ENCODE measurements around the gene CC2D2A. TPM values are rescaled to one million over a fixed set of nuclear protein-coding genes. Genes with fewer than 3 reads are reported as not detected.

The CC2D2A gene
- total and polyA plus RNA-seq, 9 of the 15 experiments (the other 6 are each of a cell fraction or from before 2014, with no cell fraction given) = 0.36 to 2.5 (median 1.6) TPM

DNA sequence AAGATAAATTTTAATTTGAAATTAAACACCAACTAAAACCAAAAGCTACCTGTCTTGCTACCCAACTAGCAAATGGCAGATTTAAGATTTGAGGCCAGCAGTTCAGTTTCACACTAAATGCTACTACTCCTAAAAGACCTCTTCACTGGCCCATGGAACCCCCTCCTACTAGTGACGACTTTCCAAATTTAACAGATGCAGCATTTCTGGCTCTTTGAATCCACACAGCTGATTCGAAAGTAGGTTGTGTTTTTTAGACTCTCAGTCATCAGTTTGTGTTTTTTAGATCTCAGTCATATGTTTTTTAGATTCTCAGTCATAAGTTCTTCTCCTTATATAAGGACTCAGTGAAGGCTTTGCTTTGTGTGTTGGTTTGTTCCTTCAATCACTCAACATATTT is 11.1 kb upstream of the CC2D2A start (continued):
- no peak for TF ChIP-seq NONO (IDR thresholded peaks at IDR 0.05; ENCODE audit: low read depth in 2 of 2, low read length in 1 of 2)
- TF ChIP-seq TFE3 (CRISPR knock-in tag; IDR thresholded peaks at IDR 0.05) = no peak
- TF ChIP-seq STAT5B (CRISPR knock-in tag; IDR thresholded peaks at IDR 0.05) = no peak

- no peak for ATAC-seq
- H3K36me3 ChIP-seq (ENCODE audit: control insufficient read depth, insufficient read depth, low read length) = no peaks in the 10 kb centered on the region
- no peak overlapping the region for H3K9ac ChIP-seq (ENCODE audit: insufficient read depth in 1 of 2, low read depth in 2 of 2, low read length in 2 of 2)
- POLR2A ChIA-PET = no interaction called here
- no peak for FAIRE-seq
- H3K9me3 ChIP-seq (replicated peaks; ENCODE audit: control insufficient read depth, insufficient read depth, low read depth, low read length) = no peaks in the 10 kb centered on the region
- in situ Hi-C loops (cut with MboI) = loop anchor here (10.0 kb wide), 1 partner anchor 225 kb away; no protein-coding TSS in a partner anchor
- no peak overlapping the region for H3K27ac ChIP-seq (ENCODE audit: extremely low read depth, low read depth, low read length)
- H3K79me2 ChIP-seq (ENCODE audit: control insufficient read depth, insufficient read depth, low read length) = no peaks in the 10 kb centered on the region
- CTCF ChIA-PET (ENCODE audit: low intra/inter-chr PET ratio) = no interaction called here
- intact Hi-C loops (cut with micrococcal nuclease) = no loop called here
- no TSS peak for BruUV-seq (replicated peaks)
- no peaks in the 10 kb centered on the region for H4K20me1 ChIP-seq (replicated peaks; ENCODE audit: control insufficient read depth, insufficient read depth, low read length)
- DNase-seq (ENCODE audit: extremely low read depth in 1 of 4, low spot score in 3 of 4) = no peak
- H3K4me2 ChIP-seq (ENCODE audit: insufficient read depth, low read length) = no peak overlapping the region
- no peaks in the 10 kb centered on the region for H3K9me1 ChIP-seq (ENCODE audit: control insufficient read depth, insufficient read depth, low read length)
- H3K4me1 ChIP-seq (replicated peaks in 1 of 2; ENCODE audit: control insufficient read depth in 2 of 2, insufficient read depth in 2 of 2, low read length in 2 of 2) = no peaks in the 10 kb centered on the region
- no peak for TF ChIP-seq PURB (CRISPR knock-in tag; IDR thresholded peaks at IDR 0.05; ENCODE audit: low read depth)
- TF ChIP-seq ZBTB8A (IDR thresholded peaks at IDR 0.05; ENCODE audit: partially characterized antibody) = no peak
- TF ChIP-seq, protein P1, sequence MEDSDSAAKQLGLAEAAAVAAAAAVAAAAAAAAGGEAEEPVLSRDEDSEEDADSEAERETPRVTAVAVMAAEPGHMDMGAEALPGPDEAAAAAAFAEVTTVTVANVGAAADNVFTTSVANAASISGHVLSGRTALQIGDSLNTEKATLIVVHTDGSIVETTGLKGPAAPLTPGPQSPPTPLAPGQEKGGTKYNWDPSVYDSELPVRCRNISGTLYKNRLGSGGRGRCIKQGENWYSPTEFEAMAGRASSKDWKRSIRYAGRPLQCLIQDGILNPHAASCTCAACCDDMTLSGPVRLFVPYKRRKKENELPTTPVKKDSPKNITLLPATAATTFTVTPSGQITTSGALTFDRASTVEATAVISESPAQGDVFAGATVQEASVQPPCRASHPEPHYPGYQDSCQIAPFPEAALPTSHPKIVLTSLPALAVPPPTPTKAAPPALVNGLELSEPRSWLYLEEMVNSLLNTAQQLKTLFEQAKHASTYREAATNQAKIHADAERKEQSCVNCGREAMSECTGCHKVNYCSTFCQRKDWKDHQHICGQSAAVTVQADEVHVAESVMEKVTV (CRISPR knock-in tag; IDR thresholded peaks at IDR 0.05) = no peak
- TF ChIP-seq CBFB (CRISPR knock-in tag; IDR thresholded peaks at IDR 0.05) = no peak
- no peak for TF ChIP-seq KDM2B (CRISPR knock-in tag; IDR thresholded peaks at IDR 0.05)
- TF ChIP-seq, protein P2, sequence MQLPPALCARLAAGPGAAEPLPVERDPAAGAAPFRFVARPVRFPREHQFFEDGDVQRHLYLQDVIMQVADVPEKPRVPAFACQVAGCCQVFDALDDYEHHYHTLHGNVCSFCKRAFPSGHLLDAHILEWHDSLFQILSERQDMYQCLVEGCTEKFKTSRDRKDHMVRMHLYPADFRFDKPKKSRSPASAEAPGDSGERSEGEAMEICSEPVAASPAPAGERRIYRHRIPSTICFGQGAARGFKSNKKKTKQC (CRISPR knock-in tag; IDR thresholded peaks at IDR 0.05) = no peak
- TF ChIP-seq, protein P3, sequence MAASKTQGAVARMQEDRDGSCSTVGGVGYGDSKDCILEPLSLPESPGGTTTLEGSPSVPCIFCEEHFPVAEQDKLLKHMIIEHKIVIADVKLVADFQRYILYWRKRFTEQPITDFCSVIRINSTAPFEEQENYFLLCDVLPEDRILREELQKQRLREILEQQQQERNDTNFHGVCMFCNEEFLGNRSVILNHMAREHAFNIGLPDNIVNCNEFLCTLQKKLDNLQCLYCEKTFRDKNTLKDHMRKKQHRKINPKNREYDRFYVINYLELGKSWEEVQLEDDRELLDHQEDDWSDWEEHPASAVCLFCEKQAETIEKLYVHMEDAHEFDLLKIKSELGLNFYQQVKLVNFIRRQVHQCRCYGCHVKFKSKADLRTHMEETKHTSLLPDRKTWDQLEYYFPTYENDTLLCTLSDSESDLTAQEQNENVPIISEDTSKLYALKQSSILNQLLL (CRISPR knock-in tag; IDR thresholded peaks at IDR 0.05; ENCODE audit: borderline replicate concordance) = no peak
- no peak for TF ChIP-seq TFAP4 (CRISPR knock-in tag; IDR thresholded peaks at IDR 0.05; ENCODE audit: borderline replicate concordance)
- TF ChIP-seq NUFIP1 (IDR thresholded peaks at IDR 0.05; ENCODE audit: partially characterized antibody) = no peak
- no peak for TF ChIP-seq NFE2L1 (tag; IDR thresholded peaks at IDR 0.05; ENCODE audit: borderline replicate concordance, low read depth)
- TF ChIP-seq HDAC3 (IDR thresholded peaks at IDR 0.05; ENCODE audit: borderline replicate concordance, partially characterized antibody) = no peak
- H3K27me3 ChIP-seq (ENCODE audit: control insufficient read depth in 2 of 2, insufficient read depth in 2 of 2, low read length in 2 of 2) = no peaks in the 10 kb centered on the region
- no peak overlapping the region for H3K4me3 ChIP-seq
- H2AFZ ChIP-seq (ENCODE audit: low read depth, low read length) = no peak overlapping the region
Measured at GRCh38 chr4:15459706-15460105, 10.0 kb upstream of the CC2D2A start.

Data from K562 (cell line).